Neural progenitor cell (in vitro differentiated cells): ENCODE results near the gene PNMA8A.

Experiments used
- EZH2 ChIP-seq: fragments of 200-600 bp; sonication (generic); IDR thresholded peaks from 2 replicates; pipeline ENCODE4 v1.6.1; 2017; ENCODE audit warnings: antibody characterized with exemption, mild to moderate bottlenecking, moderate library complexity
- TF ChIP-seq, protein P1 (sequence below): fragments of 200-600 bp; sonication (generic); IDR thresholded peaks from 2 replicates; pipeline ENCODE4 v1.5.1; 2017; ENCODE audit warnings: antibody characterized with exemption, mild to moderate bottlenecking

GRCh38 chr19:46474211-46474610, 2.8 kb upstream of the PNMA8A start:
- TF ChIP-seq, protein P1, sequence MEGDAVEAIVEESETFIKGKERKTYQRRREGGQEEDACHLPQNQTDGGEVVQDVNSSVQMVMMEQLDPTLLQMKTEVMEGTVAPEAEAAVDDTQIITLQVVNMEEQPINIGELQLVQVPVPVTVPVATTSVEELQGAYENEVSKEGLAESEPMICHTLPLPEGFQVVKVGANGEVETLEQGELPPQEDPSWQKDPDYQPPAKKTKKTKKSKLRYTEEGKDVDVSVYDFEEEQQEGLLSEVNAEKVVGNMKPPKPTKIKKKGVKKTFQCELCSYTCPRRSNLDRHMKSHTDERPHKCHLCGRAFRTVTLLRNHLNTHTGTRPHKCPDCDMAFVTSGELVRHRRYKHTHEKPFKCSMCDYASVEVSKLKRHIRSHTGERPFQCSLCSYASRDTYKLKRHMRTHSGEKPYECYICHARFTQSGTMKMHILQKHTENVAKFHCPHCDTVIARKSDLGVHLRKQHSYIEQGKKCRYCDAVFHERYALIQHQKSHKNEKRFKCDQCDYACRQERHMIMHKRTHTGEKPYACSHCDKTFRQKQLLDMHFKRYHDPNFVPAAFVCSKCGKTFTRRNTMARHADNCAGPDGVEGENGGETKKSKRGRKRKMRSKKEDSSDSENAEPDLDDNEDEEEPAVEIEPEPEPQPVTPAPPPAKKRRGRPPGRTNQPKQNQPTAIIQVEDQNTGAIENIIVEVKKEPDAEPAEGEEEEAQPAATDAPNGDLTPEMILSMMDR, result no peak
- TF ChIP-seq EZH2, result no peak
